HEK293 (cell line): ENCODE measurements around the gene AK3.

Experiments used
- CTCF ChIA-PET: fragments of 350-600 bp; formaldehyde crosslinking; extraction: SDS; loops from one replicate; lab custom pipeline; 2021; ENCODE audit warnings: antibody characterized with exemption; lab: Yijun Ruan, JAX
- POLR2A ChIA-PET: fragments of 300-600 bp; formaldehyde crosslinking; extraction: SDS; loops from one replicate; lab custom pipeline; 2020; ENCODE audit warnings: antibody characterized with exemption, inconsistent platforms; lab: Yijun Ruan, JAX
- H3K27ac ChIP-seq: fragments of 200-500 bp; sonication (Bioruptor generic); 2 replicates; pipeline ENCODE4 v1.5.1; 2014; ENCODE audit warnings: low read depth, low read length, control low read depth, inconsistent platforms; ENCODE audit errors: extremely low read depth
- H3K36me3 ChIP-seq, 2 experiments: fragments of 200-500 bp in 1 of 2; sonication (Bioruptor generic) in 1 of 2; 1 replicate in 1 of 2; 2 replicates in 1 of 2; pipeline ENCODE4 v1.5.1; 2014 to 2017; ENCODE audit warnings: inconsistent platforms in 2 of 2, low read length in 2 of 2; ENCODE audit not compliant: control insufficient read depth in 2 of 2, insufficient read depth in 1 of 2
- H3K4me1 ChIP-seq: fragments of 200-500 bp; sonication (Bioruptor generic); 2 replicates; pipeline ENCODE4 v1.5.1; 2014; ENCODE audit warnings: mild to moderate bottlenecking, low read length, inconsistent platforms; ENCODE audit not compliant: control insufficient read depth, insufficient read depth
- H3K4me3 ChIP-seq: 2 replicates; pipeline ENCODE4 v1.5.1; 2011; ENCODE audit warnings: low read depth, mild to moderate bottlenecking, control low read depth, low read length, moderate library complexity
- H3K9me3 ChIP-seq: fragments of 200-500 bp; sonication (Bioruptor generic); 2 replicates; pipeline ENCODE4 v1.5.1; 2014; ENCODE audit warnings: low read depth, low read length, inconsistent platforms; ENCODE audit not compliant: control insufficient read depth, insufficient read depth
- HOXD13 ChIP-seq: sonication (generic); formaldehyde crosslinking; IDR thresholded peaks from 2 replicates; pipeline ENCODE4 v1.8.0; 2022; ENCODE audit warnings: missing genetic modification reagents, borderline replicate concordance
- KLF10 ChIP-seq: fragments of 450-650 bp; IDR thresholded peaks from 2 replicates; pipeline ENCODE4 v1.5.1; 2018; ENCODE audit warnings: missing biosample characterization, mild to moderate bottlenecking, missing genetic modification characterization
- KLF16 ChIP-seq: fragments of 450-650 bp; formaldehyde crosslinking; IDR thresholded peaks from 2 replicates; pipeline ENCODE4 v1.5.1; 2017; ENCODE audit warnings: missing biosample characterization, missing genetic modification characterization
- KLF8 ChIP-seq: fragments of 450-650 bp; formaldehyde crosslinking; IDR thresholded peaks from 2 replicates; pipeline ENCODE4 v1.5.1; 2016; ENCODE audit warnings: missing biosample characterization, missing genetic modification characterization
- SP3 ChIP-seq: fragments of 450-650 bp; formaldehyde crosslinking; IDR thresholded peaks from 2 replicates; pipeline ENCODE4 v1.5.1; 2016; ENCODE audit warnings: missing biosample characterization, missing genetic modification characterization
- ZBTB26 ChIP-seq: fragments of 450-650 bp; formaldehyde crosslinking; optimal IDR thresholded peaks from 2 replicates; pipeline ENCODE3; 2016; ENCODE audit warnings: missing biosample characterization, mild to moderate bottlenecking, missing genetic modification characterization
- ZFP37 ChIP-seq: fragments of 450-650 bp; formaldehyde crosslinking; IDR thresholded peaks from 2 replicates; pipeline ENCODE4 v1.5.1; 2016; ENCODE audit warnings: missing biosample characterization, missing genetic modification characterization
- ZNF112 ChIP-seq: fragments of 450-650 bp; formaldehyde crosslinking; IDR thresholded peaks from 2 replicates; pipeline ENCODE4 v1.5.0; 2017; ENCODE audit warnings: missing biosample characterization, missing genetic modification characterization
- ZNF138 ChIP-seq: fragments of 450-650 bp; formaldehyde crosslinking; IDR thresholded peaks from 2 replicates; pipeline ENCODE4 v1.5.1; 2016; ENCODE audit warnings: missing biosample characterization, missing genetic modification characterization, borderline replicate concordance
- ZNF169 ChIP-seq: fragments of 450-650 bp; formaldehyde crosslinking; IDR thresholded peaks from 2 replicates; pipeline ENCODE4 v1.5.1; 2016; ENCODE audit warnings: missing biosample characterization, missing genetic modification characterization
- ZNF18 ChIP-seq: fragments of 450-650 bp; formaldehyde crosslinking; IDR thresholded peaks from 2 replicates; pipeline ENCODE4 v1.5.1; 2016; ENCODE audit warnings: missing biosample characterization, missing genetic modification characterization
- ZNF239 ChIP-seq: fragments of 450-650 bp; formaldehyde crosslinking; IDR thresholded peaks from 2 replicates; pipeline ENCODE4 v1.5.1; 2016; ENCODE audit warnings: missing biosample characterization, missing genetic modification characterization
- ZNF280D ChIP-seq: fragments of 450-650 bp; formaldehyde crosslinking; IDR thresholded peaks from 2 replicates; pipeline ENCODE4 v1.5.1; 2016; ENCODE audit warnings: missing biosample characterization, missing genetic modification characterization
- ZNF354C ChIP-seq: fragments of 450-650 bp; formaldehyde crosslinking; IDR thresholded peaks from 2 replicates; pipeline ENCODE4 v1.5.1; 2016; ENCODE audit warnings: missing biosample characterization, missing genetic modification characterization, low read depth, borderline replicate concordance
- ZNF423 ChIP-seq: fragments of 450-650 bp; formaldehyde crosslinking; IDR thresholded peaks from 2 replicates; pipeline ENCODE4 v1.5.1; 2016; ENCODE audit warnings: missing biosample characterization, missing genetic modification characterization
- ZNF521 ChIP-seq: fragments of 450-650 bp; formaldehyde crosslinking; IDR thresholded peaks from 2 replicates; pipeline ENCODE4 v1.5.1; 2017; ENCODE audit warnings: missing biosample characterization, mild to moderate bottlenecking, missing genetic modification characterization
- ZNF529 ChIP-seq: fragments of 450-650 bp; formaldehyde crosslinking; IDR thresholded peaks from 2 replicates; pipeline ENCODE4 v1.5.1; 2017; ENCODE audit warnings: missing genetic modification characterization, missing biosample characterization; ENCODE audit not compliant: insufficient replicate concordance
- ZNF548 ChIP-seq: fragments of 450-650 bp; formaldehyde crosslinking; IDR thresholded peaks from 2 replicates; pipeline ENCODE4 v1.5.1; 2016; ENCODE audit warnings: missing biosample characterization, missing genetic modification characterization
- ZNF645 ChIP-seq: fragments of 450-650 bp; formaldehyde crosslinking; IDR thresholded peaks from 2 replicates; pipeline ENCODE4; 2016; ENCODE audit warnings: missing biosample characterization, missing genetic modification characterization
- ZNF664 ChIP-seq: fragments of 450-650 bp; formaldehyde crosslinking; IDR thresholded peaks from 2 replicates; pipeline ENCODE4 v1.5.1; 2016; ENCODE audit warnings: missing biosample characterization, missing genetic modification characterization
- ZNF677 ChIP-seq: fragments of 450-650 bp; IDR thresholded peaks from 2 replicates; pipeline ENCODE4 v1.5.0; 2018; ENCODE audit warnings: missing biosample characterization, mild to moderate bottlenecking, missing genetic modification characterization, moderate library complexity
- ZNF768 ChIP-seq: fragments of 450-650 bp; formaldehyde crosslinking; IDR thresholded peaks from 2 replicates; pipeline ENCODE4 v1.5.1; 2018; ENCODE audit warnings: missing biosample characterization, mild to moderate bottlenecking, missing genetic modification characterization
- ZSCAN5A ChIP-seq: fragments of 450-650 bp; formaldehyde crosslinking; IDR thresholded peaks from 2 replicates; pipeline ENCODE4 v1.5.1; 2016; ENCODE audit warnings: missing biosample characterization, missing genetic modification characterization
- ZXDB ChIP-seq: fragments of 450-650 bp; formaldehyde crosslinking; IDR thresholded peaks from 2 replicates; pipeline ENCODE4 v1.5.1; 2016; ENCODE audit warnings: missing biosample characterization, missing genetic modification characterization
- TF ChIP-seq, protein P1 (sequence below): fragments of 450-650 bp; formaldehyde crosslinking; IDR thresholded peaks from 2 replicates; pipeline ENCODE4 v1.5.1; 2017; ENCODE audit warnings: missing biosample characterization, missing genetic modification characterization
- TF ChIP-seq, protein P2 (sequence below): fragments of 450-650 bp; formaldehyde crosslinking; IDR thresholded peaks from 2 replicates; pipeline ENCODE4 v1.5.1; 2016; ENCODE audit warnings: missing biosample characterization, missing genetic modification characterization

Gene AK3

DNA sequence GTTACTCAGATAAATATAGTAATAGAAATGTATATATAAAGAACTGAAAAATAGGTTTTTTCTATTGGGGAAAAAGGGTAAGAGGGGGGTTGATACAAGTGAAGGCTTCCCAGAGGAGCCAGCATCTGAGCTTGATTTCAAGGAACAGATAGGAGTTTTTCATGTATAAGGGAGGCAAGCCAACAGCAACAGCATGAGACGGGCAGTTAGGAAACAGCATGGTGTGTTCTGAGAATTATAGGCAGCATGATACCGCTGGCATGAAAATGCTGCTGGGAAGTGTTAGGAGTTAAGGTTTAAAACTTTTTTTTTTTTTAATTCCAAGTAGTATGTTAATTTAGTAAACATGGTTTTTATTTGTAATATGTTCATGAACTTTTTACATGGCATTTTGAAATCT is 52.0 kb downstream of the AK3 start:
- no peak overlapping the region for H3K4me3 ChIP-seq
- ChIA-PET POLR2A (no interaction called here), CTCF (no interaction called here)
- H3K27ac ChIP-seq: no peak overlapping the region
- H3K4me1 ChIP-seq: no peaks in the 10 kb centered on the region; the same call in 1 of the 2 replicates
- TF ChIP-seq ZNF423 (tag by site-specific recombination) (no peak), ZNF280D (tag by site-specific recombination) (no peak), SP3 (no peak), ZNF239 (tag by site-specific recombination) (no peak), ZNF645 (tag by site-specific recombination) (no peak), ZNF521 (tag by site-specific recombination) (no peak), ZNF112 (tag by site-specific recombination) (no peak), ZNF169 (tag by site-specific recombination) (no peak), ZNF18 (tag by site-specific recombination) (no peak), ZNF664 (tag by site-specific recombination) (no peak), KLF10 (tag by site-specific recombination) (no peak), KLF16 (no peak), ZXDB (tag by site-specific recombination) (no peak), HOXD13 (CRISPR knock-in tag) (no peak)
- TF ChIP-seq, protein P1, sequence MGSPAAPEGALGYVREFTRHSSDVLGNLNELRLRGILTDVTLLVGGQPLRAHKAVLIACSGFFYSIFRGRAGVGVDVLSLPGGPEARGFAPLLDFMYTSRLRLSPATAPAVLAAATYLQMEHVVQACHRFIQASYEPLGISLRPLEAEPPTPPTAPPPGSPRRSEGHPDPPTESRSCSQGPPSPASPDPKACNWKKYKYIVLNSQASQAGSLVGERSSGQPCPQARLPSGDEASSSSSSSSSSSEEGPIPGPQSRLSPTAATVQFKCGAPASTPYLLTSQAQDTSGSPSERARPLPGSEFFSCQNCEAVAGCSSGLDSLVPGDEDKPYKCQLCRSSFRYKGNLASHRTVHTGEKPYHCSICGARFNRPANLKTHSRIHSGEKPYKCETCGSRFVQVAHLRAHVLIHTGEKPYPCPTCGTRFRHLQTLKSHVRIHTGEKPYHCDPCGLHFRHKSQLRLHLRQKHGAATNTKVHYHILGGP (tag by site-specific recombination): no peak
- no peaks in the 10 kb centered on the region for H3K9me3 ChIP-seq
- peaks cover 10 to 34% of the 10 kb centered on the region in 2 experiments for H3K36me3 ChIP-seq

DNA sequence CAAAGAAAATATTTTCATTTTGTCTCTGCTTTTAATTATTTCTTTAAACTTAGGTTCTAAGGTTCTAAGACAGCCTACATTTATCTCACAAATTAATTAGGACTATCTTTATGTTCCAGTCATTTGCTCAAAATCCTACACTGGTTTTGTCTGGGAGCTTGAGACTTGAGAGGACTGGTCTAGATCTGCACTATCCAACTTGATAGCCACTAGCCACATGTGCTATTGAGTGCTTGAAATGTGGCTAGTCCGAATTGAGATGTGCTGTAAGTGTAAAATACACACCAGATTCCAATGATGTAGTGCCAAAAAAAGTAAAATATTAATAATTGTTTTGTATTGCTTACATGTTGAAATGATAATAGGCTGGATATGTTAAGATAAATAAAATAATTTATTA is 54.4 kb downstream of the AK3 start:
- Histone ChIP-seq H3K9me3 (no peaks in the 10 kb centered on the region), H3K36me3 (peaks cover 10 to 37% of the 10 kb centered on the region in 2 experiments), H3K27ac (no peak overlapping the region), H3K4me3 (no peak overlapping the region), H3K4me1 (no peaks in the 10 kb centered on the region; the same call in 1 of the 2 replicates)
- ChIA-PET POLR2A (no interaction called here), CTCF (interaction anchor here (0.7 kb wide), 1 partner anchor 329 kb away, joined by 3 read pairs; no protein-coding TSS in a partner anchor)
- no peak for TF ChIP-seq ZNF677 (tag by site-specific recombination)
- TF ChIP-seq ZSCAN5A (tag by site-specific recombination): no peak
- no peak for TF ChIP-seq ZFP37 (tag by site-specific recombination)
- no peak for TF ChIP-seq ZNF768
- TF ChIP-seq ZNF548 (tag by site-specific recombination): no peak
- TF ChIP-seq ZXDB (tag by site-specific recombination): no peak
- TF ChIP-seq ZNF354C: no peak
- TF ChIP-seq ZBTB26: no peak
- TF ChIP-seq, protein P2, sequence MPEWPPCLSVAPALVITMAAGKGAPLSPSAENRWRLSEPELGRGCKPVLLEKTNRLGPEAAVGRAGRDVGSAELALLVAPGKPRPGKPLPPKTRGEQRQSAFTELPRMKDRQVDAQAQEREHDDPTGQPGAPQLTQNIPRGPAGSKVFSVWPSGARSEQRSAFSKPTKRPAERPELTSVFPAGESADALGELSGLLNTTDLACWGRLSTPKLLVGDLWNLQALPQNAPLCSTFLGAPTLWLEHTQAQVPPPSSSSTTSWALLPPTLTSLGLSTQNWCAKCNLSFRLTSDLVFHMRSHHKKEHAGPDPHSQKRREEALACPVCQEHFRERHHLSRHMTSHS (tag by site-specific recombination): no peak
- TF ChIP-seq KLF8: no peak
- no peak for TF ChIP-seq ZNF529 (tag by site-specific recombination)
- no peak for TF ChIP-seq ZNF138 (tag by site-specific recombination)
